H1 (cell line): ENCODE data around the gene EEF1AKMT2. TPM values are rescaled to one million over a fixed set of nuclear protein-coding genes. Genes with fewer than 3 reads are reported as not detected.

Experiments
- CTCF ChIA-PET: fragments of 300-600 bp; sonication (Branson Sonifier 250); formaldehyde crosslinking; loops from one replicate; lab custom pipeline; 2021; ENCODE audit not compliant: partially characterized antibody; lab: Charles Lee
- POLR2A ChIA-PET: fragments of 300-600 bp; sonication (Branson Sonifier 250); formaldehyde crosslinking; loops from one replicate; lab custom pipeline; 2021; ENCODE audit warnings: inconsistent platforms; ENCODE audit not compliant: partially characterized antibody; lab: Charles Lee
- DNase-seq, 2 experiments: peaks; one replicate each; pipeline versions ENCODE4 v3.0.0 to v3.0.0-alpha.2; 2010 to 2022; ENCODE audit warnings: low spot score in 2 of 2, low read depth in 1 of 2, mixed read lengths in 1 of 2
- FAIRE-seq: peaks from 2 replicates; lab custom pipeline; 2011; peaks lifted over from hg19 to GRCh38; lab: Jason Lieb, UNC
- H2AFZ ChIP-seq: 2 replicates; pipeline ENCODE4 v1.8.1; 2012; ENCODE audit warnings: low read length, inconsistent platforms
- H2AK5ac ChIP-seq: 2 replicates; pipeline ENCODE4 v1.6.1; 2013; ENCODE audit warnings: low read depth, low read length
- H2BK120ac ChIP-seq: replicated peaks from 2 replicates; pipeline ENCODE3; 2013; ENCODE audit warnings: low read depth, low read length, inconsistent platforms
- H2BK12ac ChIP-seq: 2 replicates; pipeline ENCODE4 v1.6.1; 2013; ENCODE audit warnings: low read depth, low read length
- H2BK15ac ChIP-seq: 2 replicates; pipeline ENCODE4 v1.6.1; 2013; ENCODE audit warnings: low read length
- H2BK20ac ChIP-seq: 2 replicates; pipeline ENCODE4 v1.6.1; 2013; ENCODE audit warnings: low read length
- H2BK5ac ChIP-seq: 2 replicates; pipeline ENCODE4 v1.6.1; 2013; ENCODE audit warnings: low read depth, low read length
- H3K14ac ChIP-seq: 2 replicates; pipeline ENCODE4 v1.6.1; 2013; ENCODE audit warnings: inconsistent platforms; ENCODE audit not compliant: insufficient read length
- H3K18ac ChIP-seq: 2 replicates; pipeline ENCODE4 v1.6.1; 2013; ENCODE audit warnings: low read length; ENCODE audit errors: extremely low read depth
- H3K23ac ChIP-seq: 2 replicates; pipeline ENCODE4 v1.6.1; 2013; ENCODE audit warnings: inconsistent platforms; ENCODE audit not compliant: insufficient read length
- H3K23me2 ChIP-seq: 2 replicates; pipeline ENCODE4 v1.6.1; 2013; ENCODE audit warnings: low read depth, low read length
- H3K27ac ChIP-seq: 2 replicates; pipeline ENCODE4 v1.6.1; 2011; ENCODE audit warnings: low read depth, low read length, inconsistent platforms
- H3K27me3 ChIP-seq, 4 experiments: replicated peaks in 1 of 4; 1 replicate in 1 of 4; 2 replicates in 3 of 4; pipeline versions ENCODE4 v1.6.1 to v1.8.1; 2011 to 2013; ENCODE audit warnings: low read length in 3 of 4, mild to moderate bottlenecking in 3 of 4, inconsistent platforms in 2 of 4, mixed read lengths in 2 of 4, moderate library complexity in 1 of 4; ENCODE audit not compliant: control insufficient read depth in 3 of 4, insufficient read depth in 3 of 4; ENCODE audit errors: extremely low read depth in 1 of 4
- H3K36me3 ChIP-seq, 4 experiments: 2 replicates each; pipeline versions ENCODE4 v1.6.1 to v1.8.1; 2011 to 2013; ENCODE audit warnings: mild to moderate bottlenecking in 4 of 4, low read length in 3 of 4, moderate library complexity in 2 of 4, control low read depth in 1 of 4, inconsistent platforms in 1 of 4; ENCODE audit not compliant: insufficient read depth in 4 of 4, control insufficient read depth in 2 of 4
- H3K4ac ChIP-seq: replicated peaks from 2 replicates; pipeline ENCODE3; 2013; ENCODE audit warnings: low read length, low read depth, mixed read lengths, inconsistent platforms; ENCODE audit not compliant: insufficient read length
- H3K4me1 ChIP-seq, 4 experiments: replicated peaks in 1 of 4; 1 replicate in 1 of 4; 2 replicates in 3 of 4; pipeline versions ENCODE4 v1.6.1 to v1.8.1; 2011 to 2013; ENCODE audit warnings: low read length in 3 of 4, inconsistent platforms in 2 of 4, mixed read lengths in 1 of 4; ENCODE audit not compliant: insufficient read depth in 4 of 4, control insufficient read depth in 3 of 4
- H3K4me2 ChIP-seq, 2 experiments: 2 replicates each; pipeline versions ENCODE4 v1.6.1 to v1.8.1; 2011 to 2013; ENCODE audit warnings: low read depth in 2 of 2, low read length in 2 of 2, control low read depth in 1 of 2, inconsistent platforms in 1 of 2, mild to moderate bottlenecking in 1 of 2; ENCODE audit not compliant: insufficient read depth in 1 of 2
- H3K4me3 ChIP-seq, 4 experiments: fragments of 200-600, 300-600 bp in 1 of 4; sonication (generic), shearing (Covaris generic), sonication (Bioruptor Twin) in 1 of 4; 2 replicates each; pipeline versions ENCODE4 v1.5.1 to v1.8.1; 2011 to 2016; ENCODE audit warnings: low read length in 4 of 4, low read depth in 3 of 4, control low read depth in 2 of 4, inconsistent platforms in 2 of 4, mild to moderate bottlenecking in 2 of 4, mixed read lengths in 1 of 4, moderate library complexity in 1 of 4; ENCODE audit not compliant: insufficient read depth in 2 of 4; ENCODE audit errors: extremely low read depth in 1 of 4
- H3K56ac ChIP-seq: replicated peaks from 2 replicates; pipeline ENCODE3; 2013; ENCODE audit warnings: low read depth, mild to moderate bottlenecking, mixed read lengths, low read length, inconsistent platforms; ENCODE audit not compliant: insufficient read length
- H3K79me1 ChIP-seq: 2 replicates; pipeline ENCODE4 v1.6.1; 2013; ENCODE audit warnings: low read depth, low read length, control low read depth
- H3K79me2 ChIP-seq, 2 experiments: 2 replicates each; pipeline versions ENCODE4 v1.6.1 to v1.8.1; 2012 to 2013; ENCODE audit warnings: low read length in 2 of 2, mild to moderate bottlenecking in 2 of 2, inconsistent platforms in 1 of 2; ENCODE audit not compliant: insufficient read depth in 2 of 2, control insufficient read depth in 1 of 2
- H3K9ac ChIP-seq, 4 experiments: replicated peaks in 1 of 4; 1 replicate in 1 of 4; 2 replicates in 3 of 4; pipeline versions ENCODE4 v1.6.1 to v1.8.1; 2011 to 2013; ENCODE audit warnings: low read depth in 3 of 4, low read length in 3 of 4, control low read depth in 2 of 4, mild to moderate bottlenecking in 2 of 4, moderate library complexity in 2 of 4, inconsistent platforms in 1 of 4; ENCODE audit errors: extremely low read depth in 1 of 4
- H3K9me3 ChIP-seq, 2 experiments: 2 replicates each; pipeline versions ENCODE4 v1.6.1 to v1.8.1; 2012 to 2013; ENCODE audit warnings: mild to moderate bottlenecking in 2 of 2, moderate library complexity in 2 of 2, control low read depth in 1 of 2, inconsistent platforms in 1 of 2, low read depth in 1 of 2, low read length in 1 of 2, mixed read lengths in 1 of 2; ENCODE audit not compliant: insufficient read depth in 2 of 2
- H4K20me1 ChIP-seq, 2 experiments: replicated peaks in 1 of 2; 2 replicates each; pipeline versions ENCODE3 to v1.8.1; 2011 to 2013; ENCODE audit warnings: inconsistent platforms in 2 of 2, low read length in 2 of 2, mild to moderate bottlenecking in 1 of 2; ENCODE audit not compliant: insufficient read depth in 2 of 2, control insufficient read depth in 1 of 2
- H4K5ac ChIP-seq: 2 replicates; pipeline ENCODE4 v1.6.1; 2013; ENCODE audit warnings: low read length, low read depth, mixed read lengths, inconsistent platforms; ENCODE audit not compliant: insufficient read length
- H4K8ac ChIP-seq: 2 replicates; pipeline ENCODE4 v1.8.0; 2013; ENCODE audit warnings: mild to moderate bottlenecking, moderate library complexity, low read length, inconsistent platforms; ENCODE audit not compliant: insufficient read depth; ENCODE audit errors: extremely low read depth
- H4K91ac ChIP-seq: replicated peaks from 2 replicates; pipeline ENCODE3; 2013; ENCODE audit warnings: low read length, mixed read lengths, inconsistent platforms; ENCODE audit not compliant: insufficient read length
- CBX8 ChIP-seq: fragments of 300-800, 300-1000 bp; sonication (generic); IDR thresholded peaks from 2 replicates; pipeline ENCODE4 v1.7.1; 2016; ENCODE audit warnings: low read depth, low read length, borderline replicate concordance
- GABPA ChIP-seq: IDR thresholded peaks from 2 replicates; pipeline ENCODE4 v1.6.1; 2011; ENCODE audit warnings: mild to moderate bottlenecking, low read length, moderate library complexity, borderline replicate concordance; ENCODE audit not compliant: insufficient read depth
- KDM4A ChIP-seq: IDR thresholded peaks from one replicate; pipeline ENCODE4 v1.7.1; 2012; ENCODE audit warnings: low read depth, mild to moderate bottlenecking, moderate library complexity, low read length, inconsistent platforms; ENCODE audit not compliant: severe bottlenecking
- NANOG ChIP-seq: IDR thresholded peaks from 2 replicates; pipeline ENCODE4 v1.6.1; 2011; ENCODE audit warnings: low read length, low read depth, mild to moderate bottlenecking, inconsistent platforms; ENCODE audit not compliant: insufficient read depth, poor library complexity, severe bottlenecking
- PHF8 ChIP-seq: fragments of 200-600 bp; sonication (generic); conservative IDR thresholded peaks from 2 replicates; pipeline ENCODE4 v1.7.1; 2012; ENCODE audit warnings: low read depth, mild to moderate bottlenecking, inconsistent platforms, low read length, moderate library complexity
- POLR2A ChIP-seq, 2 experiments: IDR thresholded peaks; 1 replicate in 1 of 2; 2 replicates in 1 of 2; pipeline ENCODE4 v1.6.1; 2011; ENCODE audit warnings: low read depth in 2 of 2, low read length in 2 of 2, mild to moderate bottlenecking in 2 of 2; ENCODE audit errors: control extremely low read depth in 1 of 2
- POU5F1 ChIP-seq: IDR thresholded peaks from 2 replicates; pipeline ENCODE4 v1.6.1; 2011; ENCODE audit warnings: low read depth, mild to moderate bottlenecking, low read length, moderate library complexity
- SUZ12 ChIP-seq: fragments of 200-600 bp; sonication (generic); IDR thresholded peaks from 2 replicates; pipeline ENCODE4 v1.6.1; 2012; ENCODE audit warnings: mild to moderate bottlenecking, inconsistent platforms, low read length, moderate library complexity, mixed read lengths
- ZNF274 ChIP-seq: IDR thresholded peaks from 2 replicates; pipeline ENCODE4 v1.7.0; 2012; ENCODE audit warnings: low read length, borderline replicate concordance; ENCODE audit errors: extremely low read depth
- WGBS, 2 experiments: shearing (Covaris generic) in 1 of 2; methylation state at CpG; one replicate each; pipeline versions ENCODE4 v1.1.6 to v1.1.7; 2013 to 2015; ENCODE audit warnings: low lambda C conversion rate in 2 of 2, mixed read lengths in 2 of 2, inconsistent platforms in 1 of 2, low coverage in 1 of 2, missing lambda C conversion rate in 1 of 2; ENCODE audit not compliant: insufficient replicate concordance in 2 of 2, insufficient coverage in 1 of 2, insufficient read length in 1 of 2; ENCODE audit errors: extremely low coverage in 1 of 2, missing lambda C conversion rate in 1 of 2; 5-methylcytosine and 5-hydroxymethylcytosine counted together
- polyA plus RNA-seq, 7 experiments: library from polyadenylated mRNA; depleted of rRNA in 3 of 7; stranded (reverse) in 5 of 7; unstranded in 2 of 7; fragments of >200 nt in 5 of 7; fragments of 200-250 nt in 2 of 7; gene quantifications; 1 replicate in 5 of 7; 2 replicates in 1 of 7; 4 replicates in 1 of 7; pipeline versions ENCODE4 v1.2.1 to v1.2.3, GENCODE V29; 2011 to 2013; ENCODE audit warnings: missing spikeins in 2 of 7, mixed read lengths in 2 of 7
- total RNA-seq: library from RNA; stranded (reverse); fragmentation: NEBNext Ultra II Directional; extraction: Animal tissue kit (Norgen Biotek cat#: 25700); gene quantifications from 2 replicates; pipeline ENCODE4 v1.2.1, GENCODE V29; 2021
- TF ChIP-seq, protein P1 (sequence below): IDR thresholded peaks from 2 replicates; pipeline ENCODE4 v1.6.1; 2012; ENCODE audit warnings: low read length, inconsistent platforms
- TF ChIP-seq, protein P2 (sequence below): IDR thresholded peaks from 2 replicates; pipeline ENCODE4 v1.6.1; 2011; ENCODE audit warnings: low read length, improper control_type of control experiment

EEF1AKMT2 gene
- total and polyA plus RNA-seq, 2 of the 8 experiments (the other 6 are each of a cell fraction or from before 2014, with no cell fraction given): 9.8 to 26.8 TPM

DNA sequence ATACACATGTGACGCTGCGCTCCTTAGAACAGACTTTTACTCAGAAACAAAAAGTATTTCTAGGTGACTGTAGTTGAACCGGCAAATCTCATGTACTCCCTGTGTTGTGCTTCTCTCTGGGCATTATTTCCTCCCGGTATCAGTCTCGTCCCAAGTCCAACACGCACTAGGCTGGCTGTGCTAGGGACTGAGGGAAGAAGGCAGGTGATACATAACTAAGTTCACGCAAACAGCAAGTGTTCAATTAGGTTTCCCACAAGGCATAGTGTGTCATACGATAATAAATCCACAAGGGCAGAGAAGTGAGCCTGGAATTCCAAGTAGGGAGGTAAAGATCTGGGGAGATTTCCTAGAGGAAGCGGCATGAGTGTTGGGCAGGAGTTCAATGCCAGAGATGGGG is 67.9 kb downstream of the EEF1AKMT2 start:
- peaks cover 0 to 4% (median 2%) of the 10 kb centered on the region in 4 experiments; a peak in 3 of 7 replicates for H3K4me1 ChIP-seq
- no peak overlapping the region for H4K5ac ChIP-seq
- POLR2A ChIA-PET: no interaction called here
- DNase-seq (no peak), FAIRE-seq (no peak)
- H3K79me1 ChIP-seq: peaks cover 5% of the 10 kb centered on the region; the same call in 1 of the 2 replicates
- H2BK12ac ChIP-seq: no peak overlapping the region
- H3K23me2 ChIP-seq: no peaks in the 10 kb centered on the region
- H4K8ac ChIP-seq: no peak overlapping the region
- H2BK5ac ChIP-seq: no peak overlapping the region
- no peak overlapping the region for H2BK20ac ChIP-seq
- no peak overlapping the region for H3K18ac ChIP-seq
- H2AK5ac ChIP-seq: no peak overlapping the region
- H3K4me3 ChIP-seq: no peak overlapping the region
- H2BK120ac ChIP-seq: no peak overlapping the region
- no peak overlapping the region for H3K4me2 ChIP-seq
- no peak overlapping the region for H3K14ac ChIP-seq
- no peak overlapping the region for H2AFZ ChIP-seq
- CTCF ChIA-PET: interaction anchor here (0.8 to 10.3 kb wide), 7 partner anchors 10 to 146 kb away, joined by 3 to 86 read pairs (median 4); no protein-coding TSS in a partner anchor
- 86% methylated on average over 9 of the region's 9 CpGs; no CpG with 5 or more reads in 1 of the 2 experiments for WGBS, 2 experiments
- H2BK15ac ChIP-seq: no peak overlapping the region
- no peak overlapping the region for H3K27ac ChIP-seq
- H3K56ac ChIP-seq: no peak overlapping the region
- H3K9me3 ChIP-seq: no peaks in the 10 kb centered on the region
- H3K4ac ChIP-seq: no peak overlapping the region
- H3K36me3 ChIP-seq: no peaks in the 10 kb centered on the region
- no peaks in the 10 kb centered on the region for H3K27me3 ChIP-seq
- no peak overlapping the region for H3K9ac ChIP-seq
- H3K79me2 ChIP-seq: no peaks in the 10 kb centered on the region
- peaks cover 0 to 17% of the 10 kb centered on the region in 2 experiments for H4K20me1 ChIP-seq
- no peak overlapping the region for H3K23ac ChIP-seq
- no peak overlapping the region for H4K91ac ChIP-seq
- TF ChIP-seq GABPA: no peak
- no peak for TF ChIP-seq PHF8
- no peak for TF ChIP-seq SUZ12
- TF ChIP-seq ZNF274: no peak
- TF ChIP-seq, protein P1, sequence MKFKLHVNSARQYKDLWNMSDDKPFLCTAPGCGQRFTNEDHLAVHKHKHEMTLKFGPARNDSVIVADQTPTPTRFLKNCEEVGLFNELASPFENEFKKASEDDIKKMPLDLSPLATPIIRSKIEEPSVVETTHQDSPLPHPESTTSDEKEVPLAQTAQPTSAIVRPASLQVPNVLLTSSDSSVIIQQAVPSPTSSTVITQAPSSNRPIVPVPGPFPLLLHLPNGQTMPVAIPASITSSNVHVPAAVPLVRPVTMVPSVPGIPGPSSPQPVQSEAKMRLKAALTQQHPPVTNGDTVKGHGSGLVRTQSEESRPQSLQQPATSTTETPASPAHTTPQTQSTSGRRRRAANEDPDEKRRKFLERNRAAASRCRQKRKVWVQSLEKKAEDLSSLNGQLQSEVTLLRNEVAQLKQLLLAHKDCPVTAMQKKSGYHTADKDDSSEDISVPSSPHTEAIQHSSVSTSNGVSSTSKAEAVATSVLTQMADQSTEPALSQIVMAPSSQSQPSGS: no peak
- TF ChIP-seq POLR2A (IDR thresholded peaks at IDR 0.05; ENCODE audit: control extremely low read depth in 1 of 2, low read depth in 2 of 2, low read length in 2 of 2): no peak
- TF ChIP-seq, protein P2, sequence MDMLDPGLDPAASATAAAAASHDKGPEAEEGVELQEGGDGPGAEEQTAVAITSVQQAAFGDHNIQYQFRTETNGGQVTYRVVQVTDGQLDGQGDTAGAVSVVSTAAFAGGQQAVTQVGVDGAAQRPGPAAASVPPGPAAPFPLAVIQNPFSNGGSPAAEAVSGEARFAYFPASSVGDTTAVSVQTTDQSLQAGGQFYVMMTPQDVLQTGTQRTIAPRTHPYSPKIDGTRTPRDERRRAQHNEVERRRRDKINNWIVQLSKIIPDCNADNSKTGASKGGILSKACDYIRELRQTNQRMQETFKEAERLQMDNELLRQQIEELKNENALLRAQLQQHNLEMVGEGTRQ: no peak
- TF ChIP-seq KDM4A: no peak
- no peak for TF ChIP-seq CBX8
- no peak for TF ChIP-seq POU5F1
- no peak for TF ChIP-seq NANOG
